Prostate gland (tissue), 2 donors: ENCODE results near the gene OTUB2.

Experiments
- POLR2A ChIP-seq: fragments of 450-650 bp; IDR thresholded peaks from one replicate; pipeline ENCODE4 v1.6.1; 2016; ENCODE audit warnings: antibody characterized with exemption, mild to moderate bottlenecking
- TF ChIP-seq, protein P1 (sequence below), 4 experiments: fragments of 200-600 bp in 2 of 4; fragments of 450-650 bp in 2 of 4; sonication (generic) in 2 of 4; IDR thresholded peaks; 1 replicate in 3 of 4; 2 replicates in 1 of 4; pipeline ENCODE4 v1.5.1; 2016 to 2019; ENCODE audit warnings: antibody characterized with exemption in 4 of 4, mild to moderate bottlenecking in 2 of 4, moderate library complexity in 2 of 4

DNA sequence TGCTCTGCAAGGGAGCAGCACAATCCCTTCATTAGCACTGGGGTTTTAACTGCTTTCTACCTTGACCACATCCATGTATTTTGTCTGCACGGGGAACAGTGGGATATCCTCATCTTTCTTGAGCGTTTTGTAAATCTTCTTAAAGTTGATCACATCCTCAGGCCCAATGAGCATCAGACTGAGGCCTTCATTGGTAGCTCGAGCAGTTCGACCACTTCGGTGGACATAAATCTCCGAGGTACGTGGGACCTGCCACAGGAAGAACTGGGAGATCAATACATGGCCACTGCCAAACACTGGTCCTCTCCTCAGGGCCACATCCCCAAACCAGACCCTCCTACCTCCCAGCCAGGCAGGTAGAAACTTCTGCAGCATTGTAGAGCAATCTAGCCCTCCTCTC is 28.8 kb downstream of the OTUB2 start:
- TF ChIP-seq, protein P1, sequence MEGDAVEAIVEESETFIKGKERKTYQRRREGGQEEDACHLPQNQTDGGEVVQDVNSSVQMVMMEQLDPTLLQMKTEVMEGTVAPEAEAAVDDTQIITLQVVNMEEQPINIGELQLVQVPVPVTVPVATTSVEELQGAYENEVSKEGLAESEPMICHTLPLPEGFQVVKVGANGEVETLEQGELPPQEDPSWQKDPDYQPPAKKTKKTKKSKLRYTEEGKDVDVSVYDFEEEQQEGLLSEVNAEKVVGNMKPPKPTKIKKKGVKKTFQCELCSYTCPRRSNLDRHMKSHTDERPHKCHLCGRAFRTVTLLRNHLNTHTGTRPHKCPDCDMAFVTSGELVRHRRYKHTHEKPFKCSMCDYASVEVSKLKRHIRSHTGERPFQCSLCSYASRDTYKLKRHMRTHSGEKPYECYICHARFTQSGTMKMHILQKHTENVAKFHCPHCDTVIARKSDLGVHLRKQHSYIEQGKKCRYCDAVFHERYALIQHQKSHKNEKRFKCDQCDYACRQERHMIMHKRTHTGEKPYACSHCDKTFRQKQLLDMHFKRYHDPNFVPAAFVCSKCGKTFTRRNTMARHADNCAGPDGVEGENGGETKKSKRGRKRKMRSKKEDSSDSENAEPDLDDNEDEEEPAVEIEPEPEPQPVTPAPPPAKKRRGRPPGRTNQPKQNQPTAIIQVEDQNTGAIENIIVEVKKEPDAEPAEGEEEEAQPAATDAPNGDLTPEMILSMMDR (IDR thresholded peaks at IDR 0.05): no peak
- TF ChIP-seq POLR2A: no peak
